Measurements from ENCODE around the gene DYSF.

DNA sequence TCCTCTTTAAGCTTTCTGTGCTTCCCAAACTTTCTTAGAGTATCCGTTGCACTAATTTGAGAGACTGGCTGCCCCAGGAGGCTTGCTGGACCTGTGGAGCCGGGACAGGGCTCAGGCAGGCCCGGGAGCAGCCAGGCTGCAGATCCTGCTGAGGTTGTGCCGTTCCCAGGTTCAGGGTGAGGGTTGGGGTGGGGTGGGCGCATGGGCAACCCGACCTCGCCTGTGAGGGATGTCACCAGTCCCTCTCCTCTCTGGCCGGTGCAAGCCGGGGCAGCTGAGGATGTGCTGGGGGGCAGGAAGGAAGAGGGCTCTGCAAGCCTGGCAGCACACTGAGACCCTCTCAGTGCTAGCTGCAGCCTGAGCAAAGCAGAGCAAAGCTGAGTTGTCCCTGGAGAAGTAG is 57.6 kb downstream of the DYSF start:
- TF ChIP-seq, protein P1, sequence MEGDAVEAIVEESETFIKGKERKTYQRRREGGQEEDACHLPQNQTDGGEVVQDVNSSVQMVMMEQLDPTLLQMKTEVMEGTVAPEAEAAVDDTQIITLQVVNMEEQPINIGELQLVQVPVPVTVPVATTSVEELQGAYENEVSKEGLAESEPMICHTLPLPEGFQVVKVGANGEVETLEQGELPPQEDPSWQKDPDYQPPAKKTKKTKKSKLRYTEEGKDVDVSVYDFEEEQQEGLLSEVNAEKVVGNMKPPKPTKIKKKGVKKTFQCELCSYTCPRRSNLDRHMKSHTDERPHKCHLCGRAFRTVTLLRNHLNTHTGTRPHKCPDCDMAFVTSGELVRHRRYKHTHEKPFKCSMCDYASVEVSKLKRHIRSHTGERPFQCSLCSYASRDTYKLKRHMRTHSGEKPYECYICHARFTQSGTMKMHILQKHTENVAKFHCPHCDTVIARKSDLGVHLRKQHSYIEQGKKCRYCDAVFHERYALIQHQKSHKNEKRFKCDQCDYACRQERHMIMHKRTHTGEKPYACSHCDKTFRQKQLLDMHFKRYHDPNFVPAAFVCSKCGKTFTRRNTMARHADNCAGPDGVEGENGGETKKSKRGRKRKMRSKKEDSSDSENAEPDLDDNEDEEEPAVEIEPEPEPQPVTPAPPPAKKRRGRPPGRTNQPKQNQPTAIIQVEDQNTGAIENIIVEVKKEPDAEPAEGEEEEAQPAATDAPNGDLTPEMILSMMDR (IDR thresholded peaks at IDR 0.05): no peak
- no peak for TF ChIP-seq POLR2A (IDR thresholded peaks at IDR 0.05)

All from lower leg skin (tissue), 3 donors.